ENCODE data around the gene CACNA1H. TPM values are rescaled to one million over a fixed set of nuclear protein-coding genes. Genes with fewer than 3 reads are reported as not detected.

Gene CACNA1H
- total and polyA plus RNA-seq, 2 of the 8 experiments (the other 6 are each of a cell fraction or from before 2014, with no cell fraction given): 14.0 to 28.7 TPM

GRCh38 chr16:1184156-1184868, 31.4 kb downstream of the CACNA1H start:
- no peak overlapping the region for H2AFZ ChIP-seq (ENCODE audit: low read length)
- H3K79me2 ChIP-seq (ENCODE audit: control insufficient read depth in 1 of 2, insufficient read depth in 2 of 2, low read length in 2 of 2): peaks cover 0 to 3% of the 10 kb centered on the region in 2 experiments; a peak in 1 of 4 replicates
- H2BK120ac ChIP-seq (replicated peaks; ENCODE audit: low read depth, low read length): no peak overlapping the region
- no peak overlapping the region for H4K91ac ChIP-seq (replicated peaks; ENCODE audit: insufficient read length, low read length)
- H4K8ac ChIP-seq (ENCODE audit: extremely low read depth, insufficient read depth, low read length): no peak overlapping the region; the same call in none of the 2 replicates
- ChIA-PET CTCF (ENCODE audit: partially characterized antibody) (interaction anchor here (0.5 to 4.7 kb wide), 10 partner anchors 8 to 426 kb away, joined by 3 to 16 read pairs (median 3); no protein-coding TSS in a partner anchor), POLR2A (ENCODE audit: partially characterized antibody) (interaction anchor here (0.9 kb wide), 1 partner anchor 26 kb away, joined by 5 read pairs; no protein-coding TSS in a partner anchor)
- H3K36me3 ChIP-seq (ENCODE audit: control insufficient read depth in 2 of 4, insufficient read depth in 4 of 4, low read length in 3 of 4): no peaks in the 10 kb centered on the region; a peak in 1 of 8 replicates
- WGBS, 2 experiments (ENCODE audit: extremely low coverage in 1 of 2, insufficient coverage in 1 of 2, insufficient read length in 1 of 2, insufficient replicate concordance in 2 of 2, low coverage in 1 of 2, low lambda C conversion rate in 2 of 2, missing lambda C conversion rate in 1 of 2): 90% methylated on average over 20 of the region's 26 CpGs; no CpG with 5 or more reads in 1 of the 2 experiments
- H3K4me2 ChIP-seq (ENCODE audit: insufficient read depth in 1 of 2, low read depth in 2 of 2, low read length in 2 of 2): no peak overlapping the region
- H3K23ac ChIP-seq (ENCODE audit: insufficient read length): no peak overlapping the region
- no peaks in the 10 kb centered on the region for H3K9me3 ChIP-seq (ENCODE audit: insufficient read depth in 2 of 2, low read depth in 1 of 2, low read length in 1 of 2)
- no peak overlapping the region for H3K9ac ChIP-seq (replicated peaks in 1 of 4; ENCODE audit: extremely low read depth in 1 of 4, low read depth in 3 of 4, low read length in 3 of 4)
- no peak overlapping the region for H2BK20ac ChIP-seq (ENCODE audit: low read length)
- no peak overlapping the region for H3K4me3 ChIP-seq (ENCODE audit: extremely low read depth in 1 of 4, insufficient read depth in 2 of 4, low read depth in 3 of 4, low read length in 4 of 4)
- H3K18ac ChIP-seq (ENCODE audit: extremely low read depth, low read length): no peak overlapping the region
- no peak overlapping the region for H3K56ac ChIP-seq (replicated peaks; ENCODE audit: insufficient read length, low read depth, low read length)
- H2AK5ac ChIP-seq (ENCODE audit: low read depth, low read length): no peak overlapping the region
- no peak overlapping the region for H3K4ac ChIP-seq (replicated peaks; ENCODE audit: insufficient read length, low read depth, low read length)
- no peak overlapping the region for H2BK12ac ChIP-seq (ENCODE audit: low read depth, low read length)
- H3K4me1 ChIP-seq (replicated peaks in 1 of 4; ENCODE audit: control insufficient read depth in 3 of 4, insufficient read depth in 4 of 4, low read length in 3 of 4): peaks cover 0 to 3% (median under 1%) of the 10 kb centered on the region in 4 experiments; a peak in 4 of 7 replicates
- H3K27me3 ChIP-seq (replicated peaks in 1 of 4; ENCODE audit: control insufficient read depth in 3 of 4, extremely low read depth in 1 of 4, insufficient read depth in 3 of 4, low read length in 3 of 4): no peaks in the 10 kb centered on the region
- no peak overlapping the region for H3K27ac ChIP-seq (ENCODE audit: low read depth, low read length)
- H3K14ac ChIP-seq (ENCODE audit: insufficient read length): no peak overlapping the region
- H2BK5ac ChIP-seq (ENCODE audit: low read depth, low read length): no peak overlapping the region
- no peaks in the 10 kb centered on the region for H3K23me2 ChIP-seq (ENCODE audit: low read depth, low read length)
- no peak overlapping the region for H4K5ac ChIP-seq (ENCODE audit: insufficient read length, low read depth, low read length)
- TF ChIP-seq CTCF (IDR thresholded peaks at IDR 0.05; ENCODE audit: control extremely low read depth in 1 of 3, insufficient read depth in 1 of 3, low read depth in 1 of 3, low read length in 3 of 3) (peak in 1 of 3 experiments; percentile 21; a peak in 1 of 4 replicates), SIN3A (conservative IDR thresholded peaks at IDR 0.05 in 1 of 2, IDR thresholded peaks at IDR 0.05 in 1 of 2; ENCODE audit: low read depth in 1 of 2, low read length in 2 of 2) (no peak)
- no peak for FAIRE-seq
- no peak overlapping the region for H2BK15ac ChIP-seq (ENCODE audit: low read length)
- H3K79me1 ChIP-seq (ENCODE audit: low read depth, low read length): peaks cover 7% of the 10 kb centered on the region
- H4K20me1 ChIP-seq (replicated peaks in 1 of 2; ENCODE audit: control insufficient read depth in 1 of 2, insufficient read depth in 2 of 2, low read length in 2 of 2): peaks cover 17 to 35% of the 10 kb centered on the region in 2 experiments
- DNase-seq (ENCODE audit: low read depth in 1 of 2, low spot score in 2 of 2): no peak
